ENCODE measurements around the gene MARCHF10.
"Not testable (repeated sequence)": the region's sequence is repeated elsewhere in the genome, so short reads cannot be mapped to it uniquely, and the experiment has no call there.

MARCHF10 gene

GRCh38 chr17:62791235-62791734, 16.8 kb downstream of the MARCHF10 start:
- Histone ChIP-seq H3K27ac (peak overlapping the region; percentile 69), H2AFZ (peak overlapping the region; percentile 73), H3K9me3 (ENCODE audit: control insufficient read depth, low read length) (no peaks in the 10 kb centered on the region), H3K4me1 (peaks cover 21% of the 10 kb centered on the region), H3K36me3 (ENCODE audit: control insufficient read depth, insufficient read depth, low read length) (no peaks in the 10 kb centered on the region), H3K27me3 (ENCODE audit: control insufficient read depth, insufficient read depth, low read length) (no peaks in the 10 kb centered on the region), H3K4me3 (ENCODE audit: low read depth, low read length) (no peak overlapping the region), H3K9ac (no peak overlapping the region), H3K79me2 (no peaks in the 10 kb centered on the region), H3K4me2 (ENCODE audit: low read length) (no peak overlapping the region)
- no peak for TF ChIP-seq CTCF (IDR thresholded peaks at IDR 0.05)

- Histone ChIP-seq H3K9me3 (ENCODE audit: control insufficient read depth, low read length) (no peaks in the 10 kb centered on the region), H3K27ac (peak overlapping the region; percentile 69), H3K4me2 (ENCODE audit: low read length) (peak overlapping the region; percentile 19), H3K4me3 (ENCODE audit: low read depth, low read length) (no peak overlapping the region), H2AFZ (peak overlapping the region; percentile 73), H3K36me3 (ENCODE audit: control insufficient read depth, insufficient read depth, low read length) (no peaks in the 10 kb centered on the region), H3K4me1 (peaks cover 21% of the 10 kb centered on the region), H3K9ac (no peak overlapping the region), H3K27me3 (ENCODE audit: control insufficient read depth, insufficient read depth, low read length) (no peaks in the 10 kb centered on the region), H3K79me2 (no peaks in the 10 kb centered on the region)
- TF ChIP-seq CTCF (IDR thresholded peaks at IDR 0.05), result no peak
Observed at GRCh38 chr17:62790564-62790986, 17.5 kb downstream of the MARCHF10 start.

- H3K9ac ChIP-seq, result no peak overlapping the region
- H3K4me3 ChIP-seq (ENCODE audit: low read depth, low read length), result no peak overlapping the region
- H3K27me3 ChIP-seq (ENCODE audit: control insufficient read depth, insufficient read depth, low read length), result no peaks in the 10 kb centered on the region
- no peak overlapping the region for H3K4me2 ChIP-seq (ENCODE audit: low read length)
- H3K36me3 ChIP-seq (ENCODE audit: control insufficient read depth, insufficient read depth, low read length), result no peaks in the 10 kb centered on the region
- peaks cover 21% of the 10 kb centered on the region for H3K4me1 ChIP-seq
- peak overlapping the region; percentile 5 for H2AFZ ChIP-seq
- H3K27ac ChIP-seq, result no peak overlapping the region
- no peaks in the 10 kb centered on the region for H3K9me3 ChIP-seq (ENCODE audit: control insufficient read depth, low read length)
- TF ChIP-seq CTCF (IDR thresholded peaks at IDR 0.05), result no peak
- no peaks in the 10 kb centered on the region for H3K79me2 ChIP-seq
Observed at GRCh38 chr17:62787366-62787765, 20.7 kb downstream of the MARCHF10 start.

GRCh38 chr17:62786646-62787045, 21.5 kb downstream of the MARCHF10 start:
- peaks cover 21% of the 10 kb centered on the region for H3K4me1 ChIP-seq
- H3K79me2 ChIP-seq, result no peaks in the 10 kb centered on the region
- no peaks in the 10 kb centered on the region for H3K27me3 ChIP-seq (ENCODE audit: control insufficient read depth, insufficient read depth, low read length)
- H3K27ac ChIP-seq, result no peak overlapping the region
- H3K9me3 ChIP-seq (ENCODE audit: control insufficient read depth, low read length), result no peaks in the 10 kb centered on the region
- H3K4me3 ChIP-seq (ENCODE audit: low read depth, low read length), result no peak overlapping the region
- H2AFZ ChIP-seq, result peak overlapping the region; percentile 5
- H3K9ac ChIP-seq, result no peak overlapping the region
- H3K36me3 ChIP-seq (ENCODE audit: control insufficient read depth, insufficient read depth, low read length), result no peaks in the 10 kb centered on the region
- no peak for TF ChIP-seq CTCF (IDR thresholded peaks at IDR 0.05)
- H3K4me2 ChIP-seq (ENCODE audit: low read length), result no peak overlapping the region

GRCh38 chr17:62785983-62786382, 22.1 kb downstream of the MARCHF10 start:
- H2AFZ ChIP-seq; H3K4me3 ChIP-seq (ENCODE audit: low read depth, low read length); H3K9me3 ChIP-seq (ENCODE audit: control insufficient read depth, low read length); H3K27ac ChIP-seq; H3K36me3 ChIP-seq (ENCODE audit: control insufficient read depth, insufficient read depth, low read length); H3K9ac ChIP-seq; H3K27me3 ChIP-seq (ENCODE audit: control insufficient read depth, insufficient read depth, low read length); H3K79me2 ChIP-seq; H3K4me2 ChIP-seq (ENCODE audit: low read length): not testable (repeated sequence)
- peaks cover 20% of the 10 kb centered on the region for H3K4me1 ChIP-seq
